Upper lobe of right lung (tissue), 1 donor: ENCODE data around the gene TIMMDC1. TPM values are rescaled to one million over a fixed set of nuclear protein-coding genes. Genes with fewer than 3 reads are reported as not detected.
A peak's percentile ranks its signal among the peaks of the same experiment; 100 is the strongest.
"Not testable (repeated sequence)": the region's sequence is repeated elsewhere in the genome, so short reads cannot be mapped to it uniquely, and the experiment has no call there.

Experiments used
- ATAC-seq: fragments of 200-7000 bp; cut with Tn5 transposase; one replicate; pipeline ENCODE4 v1.9.1; 2020; ENCODE audit warnings: mild to moderate bottlenecking, moderate library complexity
- DNase-seq: peaks from one replicate; pipeline ENCODE4 v3.0.0-alpha.2; 2020
- H3K27ac ChIP-seq: fragments of 200-600 bp; one replicate; pipeline ENCODE4 v1.8.0; 2022
- H3K27me3 ChIP-seq: fragments of 200-600 bp; one replicate; pipeline ENCODE4 v1.8.0; 2022; ENCODE audit warnings: mild to moderate bottlenecking
- H3K36me3 ChIP-seq: fragments of 200-600 bp; one replicate; pipeline ENCODE4 v1.8.0; 2022
- H3K4me1 ChIP-seq: fragments of 200-600 bp; one replicate; pipeline ENCODE4 v1.8.0; 2022
- H3K4me3 ChIP-seq: fragments of 200-600 bp; one replicate; pipeline ENCODE4 v1.8.0; 2022; ENCODE audit warnings: mild to moderate bottlenecking
- H3K9me3 ChIP-seq: fragments of 200-600 bp; one replicate; pipeline ENCODE4 v1.8.0; 2022
- intact Hi-C: fragments of 100-400 bp; cut with DNase I; formaldehyde crosslinking; loops from one replicate; pipeline ENCODE4 v1.11.0; 2022
- total RNA-seq: library from RNA; stranded (reverse); fragmentation: NEBNext Ultra II Directional; extraction: Animal tissue kit (Norgen Biotek cat#: 25700); gene quantifications from one replicate; pipeline ENCODE4 v1.2.1, GENCODE V29; 2021
- TF ChIP-seq, protein P1 (sequence below): fragments of 200-600 bp; IDR thresholded peaks from one replicate; pipeline ENCODE4 v1.8.0; 2022; ENCODE audit warnings: antibody characterized with exemption
- donor health status: DM: no; HTN: yes; CAD: no; lungs with severe emphysema.

Gene TIMMDC1
- total RNA-seq, 1 donor from 2014 or later: 94.1 TPM

GRCh38 chr3:119550192-119550910 is 52.0 kb downstream of the TIMMDC1 start:
- intact Hi-C loops: no loop called here
- H3K27ac ChIP-seq: no peak overlapping the region
- DNase-seq (no peak), ATAC-seq (no peak)
- TF ChIP-seq, protein P1, sequence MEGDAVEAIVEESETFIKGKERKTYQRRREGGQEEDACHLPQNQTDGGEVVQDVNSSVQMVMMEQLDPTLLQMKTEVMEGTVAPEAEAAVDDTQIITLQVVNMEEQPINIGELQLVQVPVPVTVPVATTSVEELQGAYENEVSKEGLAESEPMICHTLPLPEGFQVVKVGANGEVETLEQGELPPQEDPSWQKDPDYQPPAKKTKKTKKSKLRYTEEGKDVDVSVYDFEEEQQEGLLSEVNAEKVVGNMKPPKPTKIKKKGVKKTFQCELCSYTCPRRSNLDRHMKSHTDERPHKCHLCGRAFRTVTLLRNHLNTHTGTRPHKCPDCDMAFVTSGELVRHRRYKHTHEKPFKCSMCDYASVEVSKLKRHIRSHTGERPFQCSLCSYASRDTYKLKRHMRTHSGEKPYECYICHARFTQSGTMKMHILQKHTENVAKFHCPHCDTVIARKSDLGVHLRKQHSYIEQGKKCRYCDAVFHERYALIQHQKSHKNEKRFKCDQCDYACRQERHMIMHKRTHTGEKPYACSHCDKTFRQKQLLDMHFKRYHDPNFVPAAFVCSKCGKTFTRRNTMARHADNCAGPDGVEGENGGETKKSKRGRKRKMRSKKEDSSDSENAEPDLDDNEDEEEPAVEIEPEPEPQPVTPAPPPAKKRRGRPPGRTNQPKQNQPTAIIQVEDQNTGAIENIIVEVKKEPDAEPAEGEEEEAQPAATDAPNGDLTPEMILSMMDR: no peak
- H3K4me1 ChIP-seq: peaks cover 3% of the 10 kb centered on the region
- H3K27me3 ChIP-seq: no peaks in the 10 kb centered on the region
- no peaks in the 10 kb centered on the region for H3K9me3 ChIP-seq
- H3K4me3 ChIP-seq: no peak overlapping the region
- H3K36me3 ChIP-seq: no peaks in the 10 kb centered on the region

- TF ChIP-seq, protein P1: no peak
- H3K4me1 ChIP-seq: peaks cover 10% of the 10 kb centered on the region
- H3K4me3 ChIP-seq: no peak overlapping the region
- no peaks in the 10 kb centered on the region for H3K9me3 ChIP-seq
- no peak for DNase-seq
- no peaks in the 10 kb centered on the region for H3K27me3 ChIP-seq
- ATAC-seq: no peak
- H3K27ac ChIP-seq: no peak overlapping the region
- H3K36me3 ChIP-seq: no peaks in the 10 kb centered on the region
- intact Hi-C loops: no loop called here
These were observed 53.3 kb downstream of the TIMMDC1 start for GRCh38 chr3:119551598-119551997.

DNA sequence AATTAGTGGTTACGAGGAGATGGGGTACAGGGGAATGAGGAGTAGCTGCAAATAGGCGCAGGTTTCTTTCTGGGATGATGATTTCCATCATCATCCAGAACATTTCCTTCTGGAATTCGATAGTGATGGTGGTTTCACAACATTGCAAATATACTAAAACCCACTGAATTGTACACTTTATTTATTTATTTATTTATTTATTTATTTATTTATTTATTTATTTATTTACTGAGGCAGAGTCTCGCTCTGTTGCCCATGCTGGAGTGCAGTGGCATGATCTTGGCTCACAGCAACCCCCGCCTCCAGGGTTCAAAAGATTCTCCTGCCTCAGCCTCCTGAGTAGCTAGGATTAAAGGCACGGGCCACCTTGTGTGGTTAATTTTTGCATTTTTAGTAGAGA is 54.6 kb downstream of the TIMMDC1 start:
- H3K36me3 ChIP-seq, H3K27ac ChIP-seq, DNase-seq, intact Hi-C loops, H3K4me3 ChIP-seq, H3K9me3 ChIP-seq, ATAC-seq, H3K27me3 ChIP-seq: not testable (repeated sequence)
- peaks cover 10% of the 10 kb centered on the region for H3K4me1 ChIP-seq

DNA sequence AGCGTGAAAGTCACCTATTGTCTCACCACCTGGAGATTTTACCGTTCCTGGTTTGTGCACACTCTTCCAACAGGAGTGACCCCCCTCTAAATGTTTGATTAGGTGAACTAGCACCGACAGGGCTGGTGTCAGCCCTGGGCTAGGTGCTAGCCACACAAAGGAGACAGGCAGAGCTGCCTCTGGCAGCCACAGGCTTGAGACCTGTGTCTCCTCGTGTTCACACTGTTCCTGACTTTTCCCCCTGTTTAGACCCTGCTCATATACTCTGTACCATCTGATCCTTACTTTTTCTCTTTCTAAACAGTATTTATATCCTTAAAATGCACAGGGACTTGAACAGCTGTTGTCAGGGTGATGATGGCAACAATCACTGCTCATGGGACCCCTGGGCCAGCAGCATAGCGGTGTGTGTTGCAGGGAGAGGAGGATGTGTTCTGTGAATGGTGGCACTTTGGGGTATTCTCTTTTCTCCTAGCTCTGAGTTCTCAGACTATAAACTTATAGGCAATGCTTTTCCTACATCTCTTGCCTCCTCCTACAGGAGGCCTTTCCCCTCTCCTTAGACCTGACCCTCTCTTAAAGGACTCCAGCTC is 55.6 kb downstream of the TIMMDC1 start:
- Histone ChIP-seq H3K27ac (no peak overlapping the region), H3K27me3 (no peaks in the 10 kb centered on the region), H3K4me3 (no peak overlapping the region), H3K4me1 (peaks cover 10% of the 10 kb centered on the region), H3K36me3 (no peaks in the 10 kb centered on the region), H3K9me3 (no peaks in the 10 kb centered on the region)
- intact Hi-C loops: no loop called here
- TF ChIP-seq, protein P1: no peak
- DNase-seq (no peak), ATAC-seq (no peak)

DNA sequence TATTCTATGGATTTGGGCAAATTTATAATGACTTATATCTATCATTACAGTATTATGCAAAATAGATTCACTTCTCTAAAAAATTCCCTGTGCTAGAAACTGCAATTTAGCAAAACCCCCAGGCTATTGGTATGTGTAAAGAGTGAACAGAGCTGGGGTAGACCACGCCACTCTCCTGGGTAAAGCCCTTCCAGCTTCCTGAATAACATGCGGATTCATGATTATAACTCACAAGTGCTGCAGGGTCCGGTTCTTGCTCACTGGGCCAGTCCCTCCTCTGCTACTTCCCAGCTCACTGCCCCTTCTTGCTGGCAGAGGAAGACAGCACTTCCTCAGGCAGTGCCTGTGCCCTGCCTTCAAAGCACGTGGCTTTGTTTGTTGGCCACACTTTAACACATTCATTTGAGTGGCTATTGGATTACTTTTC is 57.0 kb downstream of the TIMMDC1 start:
- H3K36me3 ChIP-seq: no peaks in the 10 kb centered on the region
- H3K4me1 ChIP-seq: peaks cover 10% of the 10 kb centered on the region
- no peak overlapping the region for H3K4me3 ChIP-seq
- no peaks in the 10 kb centered on the region for H3K27me3 ChIP-seq
- TF ChIP-seq, protein P1: no peak
- no peak for DNase-seq
- no peak overlapping the region for H3K27ac ChIP-seq
- intact Hi-C loops: no loop called here
- ATAC-seq: peak; percentile 75
- no peaks in the 10 kb centered on the region for H3K9me3 ChIP-seq

DNA sequence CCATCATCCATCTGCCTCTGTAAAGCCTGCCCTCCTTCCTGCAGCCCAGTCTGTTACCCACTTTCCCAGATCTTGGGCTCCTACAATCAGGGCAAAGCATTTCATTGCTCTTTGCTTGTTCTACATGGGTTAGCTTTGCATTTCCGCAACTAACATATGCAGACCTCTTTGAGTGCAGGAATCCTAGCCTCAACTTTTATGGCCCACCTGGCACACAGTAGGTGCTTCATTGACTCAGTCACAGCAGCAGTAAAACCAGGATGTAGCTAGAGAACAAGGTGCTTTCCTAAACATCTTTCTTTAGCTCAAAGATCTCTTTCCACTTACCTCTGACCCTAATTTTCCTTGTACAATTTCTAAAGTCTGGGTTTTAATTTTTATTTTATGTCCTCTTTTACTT is 57.6 kb downstream of the TIMMDC1 start:
- Histone ChIP-seq H3K9me3 (no peaks in the 10 kb centered on the region), H3K4me1 (peaks cover 10% of the 10 kb centered on the region), H3K27me3 (no peaks in the 10 kb centered on the region), H3K27ac (no peak overlapping the region), H3K4me3 (no peak overlapping the region), H3K36me3 (no peaks in the 10 kb centered on the region)
- no peak for ATAC-seq
- DNase-seq: no peak
- intact Hi-C loops: no loop called here
- TF ChIP-seq, protein P1: no peak
